GM18951 (cell line): ENCODE measurements around the gene PRAMEF14.
"Not testable (repeated sequence)": the region's sequence is repeated elsewhere in the genome, so short reads cannot be mapped to it uniquely, and the experiment has no call there.

Source experiments
- in situ Hi-C: fragments of 300-500 bp; cut with MboI; formaldehyde crosslinking; loops from one replicate; pipeline ENCODE4 v1.12.0; 2022; ENCODE audit warnings: low sequenced_read_pairs, mixed read lengths, inconsistent platforms; ENCODE audit not compliant: unreplicated experiment

The PRAMEF14 gene

GRCh38 chr1:13347034-13347433 lies at the start of gene PRAMEF14:
Gene PRAMEF14 (minus strand): TSS chr1:13347134. CDS start chr1:13345314, 1,820 bp downstream.
- in situ Hi-C loops = not testable (repeated sequence)

GRCh38 chr1:13395311-13395710 lies 48.4 kb upstream of the PRAMEF14 start:
- in situ Hi-C loops = loop anchor here (25.0 kb wide), 1 partner anchor 158 kb away; the partner anchor contains the start of gene PRAMEF18

GRCh38 chr1:13394761-13395160 lies 47.8 kb upstream of the PRAMEF14 start:
- in situ Hi-C loops = loop anchor here (25.0 kb wide), 1 partner anchor 157 kb away; the partner anchor contains the start of gene PRAMEF18

- in situ Hi-C loops = loop anchor here (25.0 kb wide), 1 partner anchor 156 kb away; the partner anchor contains the start of gene PRAMEF18
Observed at GRCh38 chr1:13393004-13393403, 46.1 kb upstream of the PRAMEF14 start.

GRCh38 chr1:13389332-13389731 lies 42.4 kb upstream of the PRAMEF14 start, which contains the start of gene PRAMEF17:
Gene PRAMEF17 (plus strand): TSS chr1:13389632. CDS start chr1:13389658, 26 bp downstream.
- in situ Hi-C loops = loop anchor here (25.0 kb wide), 1 partner anchor 152 kb away; the partner anchor contains the start of gene PRAMEF18

GRCh38 chr1:13380380-13380779 lies 33.4 kb upstream of the PRAMEF14 start:
- in situ Hi-C loops = loop anchor here (25.0 kb wide), 1 partner anchor 143 kb away; the partner anchor contains the start of gene PRAMEF18

- in situ Hi-C loops = loop anchor here (25.0 kb wide), 1 partner anchor 142 kb away; the partner anchor contains the start of gene PRAMEF18
Observed at GRCh38 chr1:13378983-13379382, 32.0 kb upstream of the PRAMEF14 start.

GRCh38 chr1:13368544-13368943 lies 21.6 kb upstream of the PRAMEF14 start:
- in situ Hi-C loops = not testable (repeated sequence)

GRCh38 chr1:13366536-13366935 lies 19.6 kb upstream of the PRAMEF14 start:
- in situ Hi-C loops = not testable (repeated sequence)

- in situ Hi-C loops = not testable (repeated sequence)
Observed at GRCh38 chr1:13364928-13365327, 18.0 kb upstream of the PRAMEF14 start.

GRCh38 chr1:13362364-13362763 lies 15.4 kb upstream of the PRAMEF14 start:
- in situ Hi-C loops = not testable (repeated sequence)

GRCh38 chr1:13356774-13357173 lies 9.8 kb upstream of the PRAMEF14 start:
- in situ Hi-C loops = not testable (repeated sequence)

GRCh38 chr1:13354475-13354874 lies 7.5 kb upstream of the PRAMEF14 start:
- in situ Hi-C loops = not testable (repeated sequence)

- in situ Hi-C loops = not testable (repeated sequence)
Observed at GRCh38 chr1:13353476-13353875, 6.5 kb upstream of the PRAMEF14 start.

- in situ Hi-C loops = not testable (repeated sequence)
Observed at GRCh38 chr1:13342496-13342895, 4.4 kb downstream of the PRAMEF14 start.

- in situ Hi-C loops = not testable (repeated sequence)
Observed at GRCh38 chr1:13315281-13315680, 31.7 kb downstream of the PRAMEF14 start, which contains the start of gene PRAMEF15. Gene PRAMEF15 (plus strand): TSS chr1:13315581. CDS start chr1:13318408, 2,827 bp downstream.

GRCh38 chr1:13303239-13303638 lies 43.7 kb downstream of the PRAMEF14 start, which contains the start of gene PRAMEF33:
Gene PRAMEF33 (plus strand): TSS chr1:13303539. CDS start chr1:13305955, 2,416 bp downstream.
- in situ Hi-C loops = not testable (repeated sequence)

- in situ Hi-C loops = not testable (repeated sequence)
Observed at GRCh38 chr1:13302197-13302596, 44.7 kb downstream of the PRAMEF14 start.

GRCh38 chr1:13298699-13299098 lies 48.2 kb downstream of the PRAMEF14 start:
- in situ Hi-C loops = not testable (repeated sequence)

GRCh38 chr1:13297216-13297931 lies 49.6 kb downstream of the PRAMEF14 start:
- in situ Hi-C loops = not testable (repeated sequence)
